Measurements from ENCODE around the gene DPH1.

Gene DPH1

GRCh38 chr17:2027528-2028233 is 2.3 kb upstream of the DPH1 start:
- Histone ChIP-seq H3K9me3 (ENCODE audit: control insufficient read depth, low read length) (no peaks in the 10 kb centered on the region), H3K36me3 (ENCODE audit: control insufficient read depth, insufficient read depth, low read length) (peaks cover 3% of the 10 kb centered on the region), H3K27me3 (replicated peaks; ENCODE audit: control insufficient read depth, insufficient read depth, low read length, poor library complexity, severe bottlenecking) (peaks cover 15% of the 10 kb centered on the region), H3K4me3 (ENCODE audit: insufficient read depth, low read depth, low read length, poor library complexity, severe bottlenecking) (no peak overlapping the region), H3K27ac (ENCODE audit: insufficient read depth, low read length, poor library complexity, severe bottlenecking) (no peak overlapping the region), H3K4me1 (ENCODE audit: control insufficient read depth, insufficient read depth, low read length, poor library complexity, severe bottlenecking) (peaks cover 42% of the 10 kb centered on the region)
- no peak for DNase-seq

GRCh38 chr17:2028234-2028614 is 1.7 kb upstream of the DPH1 start:
- Histone ChIP-seq H3K4me3 (ENCODE audit: insufficient read depth, low read depth, low read length, poor library complexity, severe bottlenecking) (no peak overlapping the region), H3K9me3 (ENCODE audit: control insufficient read depth, low read length) (no peaks in the 10 kb centered on the region), H3K27me3 (replicated peaks; ENCODE audit: control insufficient read depth, insufficient read depth, low read length, poor library complexity, severe bottlenecking) (peaks cover 15% of the 10 kb centered on the region), H3K36me3 (ENCODE audit: control insufficient read depth, insufficient read depth, low read length) (peaks cover 3% of the 10 kb centered on the region), H3K27ac (ENCODE audit: insufficient read depth, low read length, poor library complexity, severe bottlenecking) (no peak overlapping the region), H3K4me1 (ENCODE audit: control insufficient read depth, insufficient read depth, low read length, poor library complexity, severe bottlenecking) (peaks cover 40% of the 10 kb centered on the region)
- no peak for DNase-seq

- peaks cover 37% of the 10 kb centered on the region for H3K4me1 ChIP-seq (ENCODE audit: control insufficient read depth, insufficient read depth, low read length, poor library complexity, severe bottlenecking)
- peaks cover 15% of the 10 kb centered on the region for H3K27me3 ChIP-seq (replicated peaks; ENCODE audit: control insufficient read depth, insufficient read depth, low read length, poor library complexity, severe bottlenecking)
- H3K9me3 ChIP-seq (ENCODE audit: control insufficient read depth, low read length): no peaks in the 10 kb centered on the region
- H3K27ac ChIP-seq (ENCODE audit: insufficient read depth, low read length, poor library complexity, severe bottlenecking): no peak overlapping the region
- DNase-seq: no peak
- peaks cover 7% of the 10 kb centered on the region for H3K36me3 ChIP-seq (ENCODE audit: control insufficient read depth, insufficient read depth, low read length)
- no peak overlapping the region for H3K4me3 ChIP-seq (ENCODE audit: insufficient read depth, low read depth, low read length, poor library complexity, severe bottlenecking)
Measured at GRCh38 chr17:2028737-2029136, 1.2 kb upstream of the DPH1 start.

GRCh38 chr17:2030779-2031163 is 818 bp downstream of the DPH1 start:
- H3K4me3 ChIP-seq (ENCODE audit: insufficient read depth, low read depth, low read length, poor library complexity, severe bottlenecking): peak overlapping the region; percentile 96
- peaks cover 24% of the 10 kb centered on the region for H3K4me1 ChIP-seq (ENCODE audit: control insufficient read depth, insufficient read depth, low read length, poor library complexity, severe bottlenecking)
- no peaks in the 10 kb centered on the region for H3K9me3 ChIP-seq (ENCODE audit: control insufficient read depth, low read length)
- DNase-seq: no peak
- H3K36me3 ChIP-seq (ENCODE audit: control insufficient read depth, insufficient read depth, low read length): peaks cover 12% of the 10 kb centered on the region
- H3K27me3 ChIP-seq (replicated peaks; ENCODE audit: control insufficient read depth, insufficient read depth, low read length, poor library complexity, severe bottlenecking): peaks cover 4% of the 10 kb centered on the region
- H3K27ac ChIP-seq (ENCODE audit: insufficient read depth, low read length, poor library complexity, severe bottlenecking): peak overlapping the region; percentile 67

GRCh38 chr17:2033153-2033552 is 3.2 kb downstream of the DPH1 start:
- Histone ChIP-seq H3K27me3 (replicated peaks; ENCODE audit: control insufficient read depth, insufficient read depth, low read length, poor library complexity, severe bottlenecking) (no peaks in the 10 kb centered on the region), H3K4me3 (ENCODE audit: insufficient read depth, low read depth, low read length, poor library complexity, severe bottlenecking) (no peak overlapping the region), H3K36me3 (ENCODE audit: control insufficient read depth, insufficient read depth, low read length) (peaks cover 33% of the 10 kb centered on the region), H3K9me3 (ENCODE audit: control insufficient read depth, low read length) (no peaks in the 10 kb centered on the region), H3K27ac (ENCODE audit: insufficient read depth, low read length, poor library complexity, severe bottlenecking) (no peak overlapping the region), H3K4me1 (ENCODE audit: control insufficient read depth, insufficient read depth, low read length, poor library complexity, severe bottlenecking) (peaks cover 20% of the 10 kb centered on the region)
- no peak for DNase-seq

- H3K4me3 ChIP-seq (ENCODE audit: insufficient read depth, low read depth, low read length, poor library complexity, severe bottlenecking): no peak overlapping the region
- H3K4me1 ChIP-seq (ENCODE audit: control insufficient read depth, insufficient read depth, low read length, poor library complexity, severe bottlenecking): peaks cover 20% of the 10 kb centered on the region
- no peak overlapping the region for H3K27ac ChIP-seq (ENCODE audit: insufficient read depth, low read length, poor library complexity, severe bottlenecking)
- no peaks in the 10 kb centered on the region for H3K9me3 ChIP-seq (ENCODE audit: control insufficient read depth, low read length)
- H3K27me3 ChIP-seq (replicated peaks; ENCODE audit: control insufficient read depth, insufficient read depth, low read length, poor library complexity, severe bottlenecking): no peaks in the 10 kb centered on the region
- DNase-seq: no peak
- peaks cover 37% of the 10 kb centered on the region for H3K36me3 ChIP-seq (ENCODE audit: control insufficient read depth, insufficient read depth, low read length)
Measured at GRCh38 chr17:2034157-2034556, 4.2 kb downstream of the DPH1 start.

DNA sequence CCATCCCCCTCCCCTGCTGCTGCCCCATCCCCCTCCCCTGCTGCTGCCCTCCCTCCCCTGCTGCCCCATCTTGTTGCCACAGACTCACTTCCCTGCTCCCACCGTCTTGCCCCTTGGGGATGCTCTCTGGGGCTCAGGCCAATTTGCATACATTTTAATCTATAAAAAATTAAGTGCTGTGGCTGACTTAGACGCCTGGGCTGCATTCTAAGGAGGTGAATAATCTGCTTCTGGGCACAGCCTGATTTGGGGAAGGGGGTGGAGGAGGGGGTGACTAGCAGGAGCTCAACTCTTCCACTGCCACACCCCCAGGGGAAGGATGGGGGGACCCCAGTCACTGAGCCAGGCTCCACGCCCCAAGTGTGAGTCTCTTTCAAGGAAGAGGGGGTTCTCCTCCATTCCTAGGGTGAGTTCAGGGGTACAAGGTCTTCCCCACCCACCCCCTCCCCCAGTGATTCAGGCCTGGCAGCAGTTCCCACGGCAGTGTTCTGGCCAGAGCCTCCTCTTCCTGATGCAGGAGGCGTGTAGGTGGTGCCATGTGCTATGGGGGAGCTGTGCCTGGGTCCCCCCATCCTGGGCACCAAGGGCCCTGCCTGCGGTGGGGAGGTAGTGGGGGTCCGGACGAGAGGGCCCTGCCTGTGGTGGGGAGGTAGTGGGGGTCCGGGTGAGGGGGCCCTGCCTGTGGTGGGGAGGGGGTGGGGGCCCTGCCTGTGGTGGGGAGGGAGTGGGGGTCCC is 5.0 kb downstream of the DPH1 start:
- no peak overlapping the region for H3K27ac ChIP-seq (ENCODE audit: insufficient read depth, low read length, poor library complexity, severe bottlenecking)
- peaks cover 15% of the 10 kb centered on the region for H3K4me1 ChIP-seq (ENCODE audit: control insufficient read depth, insufficient read depth, low read length, poor library complexity, severe bottlenecking)
- no peaks in the 10 kb centered on the region for H3K27me3 ChIP-seq (replicated peaks; ENCODE audit: control insufficient read depth, insufficient read depth, low read length, poor library complexity, severe bottlenecking)
- peaks cover 37% of the 10 kb centered on the region for H3K36me3 ChIP-seq (ENCODE audit: control insufficient read depth, insufficient read depth, low read length)
- no peaks in the 10 kb centered on the region for H3K9me3 ChIP-seq (ENCODE audit: control insufficient read depth, low read length)
- no peak for DNase-seq
- H3K4me3 ChIP-seq (ENCODE audit: insufficient read depth, low read depth, low read length, poor library complexity, severe bottlenecking): no peak overlapping the region

- DNase-seq: no peak
- Histone ChIP-seq H3K4me3 (ENCODE audit: insufficient read depth, low read depth, low read length, poor library complexity, severe bottlenecking) (no peak overlapping the region), H3K27me3 (replicated peaks; ENCODE audit: control insufficient read depth, insufficient read depth, low read length, poor library complexity, severe bottlenecking) (no peaks in the 10 kb centered on the region), H3K4me1 (ENCODE audit: control insufficient read depth, insufficient read depth, low read length, poor library complexity, severe bottlenecking) (peaks cover 13% of the 10 kb centered on the region), H3K27ac (ENCODE audit: insufficient read depth, low read length, poor library complexity, severe bottlenecking) (no peak overlapping the region), H3K9me3 (ENCODE audit: control insufficient read depth, low read length) (no peaks in the 10 kb centered on the region), H3K36me3 (ENCODE audit: control insufficient read depth, insufficient read depth, low read length) (peaks cover 37% of the 10 kb centered on the region)
Measured at GRCh38 chr17:2035541-2036488, 5.9 kb downstream of the DPH1 start.

GRCh38 chr17:2037155-2037554 is 7.2 kb downstream of the DPH1 start:
- Histone ChIP-seq H3K27ac (ENCODE audit: insufficient read depth, low read length, poor library complexity, severe bottlenecking) (no peak overlapping the region), H3K4me3 (ENCODE audit: insufficient read depth, low read depth, low read length, poor library complexity, severe bottlenecking) (no peak overlapping the region), H3K4me1 (ENCODE audit: control insufficient read depth, insufficient read depth, low read length, poor library complexity, severe bottlenecking) (peaks cover 10% of the 10 kb centered on the region), H3K9me3 (ENCODE audit: control insufficient read depth, low read length) (no peaks in the 10 kb centered on the region), H3K27me3 (replicated peaks; ENCODE audit: control insufficient read depth, insufficient read depth, low read length, poor library complexity, severe bottlenecking) (no peaks in the 10 kb centered on the region), H3K36me3 (ENCODE audit: control insufficient read depth, insufficient read depth, low read length) (peaks cover 37% of the 10 kb centered on the region)
- DNase-seq: no peak
